ENCODE results near the gene IGFBP3. TPM values are rescaled to one million over a fixed set of nuclear protein-coding genes. Genes with fewer than 3 reads are reported as not detected.

IGFBP3 gene
- total RNA-seq, 1 experiment from 2014 or later: 237 TPM

DNA sequence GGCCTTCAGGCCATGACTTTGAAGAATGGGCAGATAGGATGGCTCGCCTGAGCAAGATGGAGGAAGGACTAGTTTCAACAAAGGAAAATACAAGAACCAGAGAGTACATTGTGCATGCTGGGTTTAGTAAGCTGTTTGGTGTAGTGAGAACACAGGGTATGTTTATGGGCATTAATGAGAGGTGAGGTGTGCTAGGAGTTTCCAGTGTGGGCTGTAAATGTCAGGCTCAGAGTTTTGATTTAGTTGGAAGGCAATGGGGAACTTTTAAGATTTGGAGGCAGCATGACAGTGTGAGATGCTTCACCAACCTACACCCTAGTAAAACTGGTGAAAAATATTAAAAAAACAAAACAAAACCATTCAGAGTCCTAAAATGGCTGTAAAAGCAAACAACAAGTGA is 19.5 kb downstream of the IGFBP3 start:
- Histone ChIP-seq H2AFZ (no peak overlapping the region), H4K20me1 (ENCODE audit: insufficient read depth) (no peaks in the 10 kb centered on the region), H3K79me2 (ENCODE audit: low read depth) (no peaks in the 10 kb centered on the region), H3K36me3 (ENCODE audit: low read depth) (no peaks in the 10 kb centered on the region), H3F3A (ENCODE audit: insufficient read depth, low read depth) (no peaks in the 10 kb centered on the region; the same call in 1 of the 2 replicates), H3K9me2 (ENCODE audit: insufficient read depth) (no peaks in the 10 kb centered on the region), H3K27me3 (ENCODE audit: insufficient read depth, low read depth) (no peaks in the 10 kb centered on the region), H3K9me3 (ENCODE audit: insufficient read depth, low read depth) (no peaks in the 10 kb centered on the region), H3K4me2 (no peak overlapping the region), H3K4me3 (no peak overlapping the region), H3K27ac (no peak overlapping the region), H3K4me1 (replicated peaks; ENCODE audit: insufficient read depth) (no peaks in the 10 kb centered on the region)
- TF ChIP-seq CTCF (conservative IDR thresholded peaks at IDR 0.05): no peak
- TF ChIP-seq EZH2 (IDR thresholded peaks at IDR 0.05; ENCODE audit: low read depth): no peak
- ChIA-PET POLR2A (ENCODE audit: unreplicated experiment) (no interaction called here), CTCF (no interaction called here)
- no peak for DNase-seq
- BruUV-seq (replicated peaks): no TSS peak
- intact Hi-C loops (cut with micrococcal nuclease; ENCODE audit: unreplicated experiment): no loop called here

GRCh38 chr7:45898222-45898621 is 22.9 kb downstream of the IGFBP3 start:
- no peak overlapping the region for H2AFZ ChIP-seq
- no TSS peak for BruUV-seq (replicated peaks)
- no peaks in the 10 kb centered on the region for H4K20me1 ChIP-seq (ENCODE audit: insufficient read depth)
- H3K79me2 ChIP-seq (ENCODE audit: low read depth): no peaks in the 10 kb centered on the region
- no peaks in the 10 kb centered on the region for H3K9me3 ChIP-seq (ENCODE audit: insufficient read depth, low read depth)
- H3K4me3 ChIP-seq: no peak overlapping the region
- H3K9me2 ChIP-seq (ENCODE audit: insufficient read depth): no peaks in the 10 kb centered on the region
- ChIA-PET CTCF (no interaction called here), POLR2A (ENCODE audit: unreplicated experiment) (no interaction called here)
- H3K4me2 ChIP-seq: no peak overlapping the region
- TF ChIP-seq CTCF (conservative IDR thresholded peaks at IDR 0.05): no peak
- TF ChIP-seq EZH2 (IDR thresholded peaks at IDR 0.05; ENCODE audit: low read depth): no peak
- no peaks in the 10 kb centered on the region for H3K27me3 ChIP-seq (ENCODE audit: insufficient read depth, low read depth)
- intact Hi-C loops (cut with micrococcal nuclease; ENCODE audit: unreplicated experiment): no loop called here
- no peaks in the 10 kb centered on the region for H3K4me1 ChIP-seq (replicated peaks; ENCODE audit: insufficient read depth)
- H3F3A ChIP-seq (ENCODE audit: insufficient read depth, low read depth): no peaks in the 10 kb centered on the region
- H3K36me3 ChIP-seq (ENCODE audit: low read depth): no peaks in the 10 kb centered on the region
- no peak overlapping the region for H3K27ac ChIP-seq
- DNase-seq: no peak

DNA sequence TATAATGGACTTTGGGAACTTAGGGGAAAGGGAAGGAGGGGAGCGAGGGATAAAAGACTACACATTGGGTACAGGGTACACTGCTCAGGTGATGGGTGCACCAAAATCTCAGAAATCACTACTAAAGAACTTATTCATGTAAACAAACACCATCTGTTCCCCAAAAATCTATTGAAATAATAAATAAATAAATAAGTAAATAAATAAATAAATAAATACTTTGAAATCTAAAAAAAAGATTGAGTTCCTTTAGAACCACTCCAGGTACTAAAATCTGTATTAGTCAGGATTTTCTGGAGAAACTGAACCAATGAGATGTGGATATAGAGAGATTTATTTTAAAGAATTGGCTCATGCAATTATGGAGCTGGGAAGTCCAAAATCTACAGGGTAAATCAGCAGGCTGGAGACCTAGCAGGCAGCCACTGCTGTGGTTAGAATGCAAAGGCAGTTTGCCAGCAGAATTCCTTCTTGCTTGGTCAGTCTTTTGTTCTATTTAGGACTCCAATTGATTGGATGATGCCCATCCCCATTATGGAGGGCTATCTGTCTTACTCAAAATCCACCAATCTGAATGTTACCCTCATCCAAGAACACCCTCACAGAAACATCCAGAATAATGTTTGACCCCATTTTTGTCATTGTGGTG is 23.9 kb downstream of the IGFBP3 start:
- H3K27ac ChIP-seq: no peak overlapping the region
- no peaks in the 10 kb centered on the region for H4K20me1 ChIP-seq (ENCODE audit: insufficient read depth)
- no peaks in the 10 kb centered on the region for H3K4me1 ChIP-seq (replicated peaks; ENCODE audit: insufficient read depth)
- no peak overlapping the region for H3K4me3 ChIP-seq
- POLR2A ChIA-PET (ENCODE audit: unreplicated experiment): interaction anchor here (0.6 kb wide), 1 partner anchor 889 kb away, joined by 8 read pairs; no protein-coding TSS in a partner anchor
- H3K9me3 ChIP-seq (ENCODE audit: insufficient read depth, low read depth): no peaks in the 10 kb centered on the region
- no peaks in the 10 kb centered on the region for H3K36me3 ChIP-seq (ENCODE audit: low read depth)
- no peaks in the 10 kb centered on the region for H3F3A ChIP-seq (ENCODE audit: insufficient read depth, low read depth)
- H3K9me2 ChIP-seq (ENCODE audit: insufficient read depth): no peaks in the 10 kb centered on the region
- BruUV-seq (replicated peaks): no TSS peak
- no peak overlapping the region for H2AFZ ChIP-seq
- no peaks in the 10 kb centered on the region for H3K79me2 ChIP-seq (ENCODE audit: low read depth)
- DNase-seq: peak in 1 of 2 experiments; percentile 40
- intact Hi-C loops (cut with micrococcal nuclease; ENCODE audit: unreplicated experiment): no loop called here
- TF ChIP-seq CTCF (conservative IDR thresholded peaks at IDR 0.05) (no peak), EZH2 (IDR thresholded peaks at IDR 0.05; ENCODE audit: low read depth) (no peak)
- no peak overlapping the region for H3K4me2 ChIP-seq
- H3K27me3 ChIP-seq (ENCODE audit: insufficient read depth, low read depth): no peaks in the 10 kb centered on the region
- CTCF ChIA-PET: no interaction called here
